GM19452 (cell line): ENCODE results near the gene SKI.

Source experiments
- ATAC-seq: cut with Tn5 transposase; IDR thresholded peaks from one replicate; pipeline ENCODE4 v1.9.1; 2021; ENCODE audit not compliant: unreplicated experiment

The SKI gene

GRCh38 chr1:2229911-2230731 is 2.0 kb downstream of the SKI start:
- ATAC-seq = no peak

GRCh38 chr1:2230781-2231531 is 2.8 kb downstream of the SKI start:
- ATAC-seq = no peak

GRCh38 chr1:2231532-2232254 is 3.6 kb downstream of the SKI start:
- no peak for ATAC-seq

- no peak for ATAC-seq
These were observed 4.3 kb downstream of the SKI start for GRCh38 chr1:2232255-2232915.

GRCh38 chr1:2232916-2233438 is 4.9 kb downstream of the SKI start:
- no peak for ATAC-seq

GRCh38 chr1:2233468-2233867 is 5.3 kb downstream of the SKI start:
- no peak for ATAC-seq

- ATAC-seq = no peak
These were observed 6.1 kb downstream of the SKI start for GRCh38 chr1:2233997-2234761.

GRCh38 chr1:2234762-2235113 is 6.6 kb downstream of the SKI start:
- no peak for ATAC-seq

GRCh38 chr1:2235300-2235998 is 7.3 kb downstream of the SKI start:
- ATAC-seq = no peak

- ATAC-seq = no peak
These were observed 8.9 kb downstream of the SKI start for GRCh38 chr1:2236695-2237677.

- no peak for ATAC-seq
These were observed 9.7 kb downstream of the SKI start for GRCh38 chr1:2237773-2238172.

GRCh38 chr1:2238361-2239012 is 10.4 kb downstream of the SKI start:
- ATAC-seq = no peak

- no peak for ATAC-seq
These were observed 10.9 kb downstream of the SKI start for GRCh38 chr1:2239013-2239370.

- no peak for ATAC-seq
These were observed 11.4 kb downstream of the SKI start for GRCh38 chr1:2239384-2239985.

- no peak for ATAC-seq
These were observed 12.4 kb downstream of the SKI start for GRCh38 chr1:2240270-2241156.

- no peak for ATAC-seq
These were observed 13.7 kb downstream of the SKI start for GRCh38 chr1:2241820-2242219.
